Neural progenitor cell (in vitro differentiated cells): Measurements from ENCODE around the gene DNM2.

Experiments used
- CTCF ChIP-seq: fragments of 200-600 bp; sonication (generic); IDR thresholded peaks from 2 replicates; pipeline ENCODE4 v1.5.1; 2017; ENCODE audit warnings: antibody characterized with exemption, mild to moderate bottlenecking
- EZH2phosphoT487 ChIP-seq: fragments of 200-600 bp; sonication (generic); IDR thresholded peaks from 2 replicates; pipeline ENCODE4 v1.6.1; 2017; ENCODE audit warnings: antibody characterized with exemption

GRCh38 chr19:10677751-10678150, 40.1 kb upstream of the DNM2 start:
- TF ChIP-seq CTCF (no peak), EZH2phosphoT487 (no peak)
